Activated naive CD4-positive, alpha-beta T cell treated with anti-CD3 and anti-CD28 coated beads for 36 hours (primary cell): ENCODE data around the gene FOCAD. TPM values are rescaled to one million over a fixed set of nuclear protein-coding genes. Genes with fewer than 3 reads are reported as not detected.

Experiments used
- CTCF ChIA-PET: fragments of 350-600 bp; sonication (Branson Sonifier 250); formaldehyde crosslinking; loops from one replicate; lab custom pipeline; 2021; ENCODE audit warnings: antibody characterized with exemption; lab: Charles Lee
- DNase-seq: peaks from one replicate; pipeline ENCODE4 v3.0.0-alpha.2; 2020
- H3K27ac Mint-ChIP-seq: one replicate; pipeline ENCODE4 v1.8.0; 2021; ENCODE audit warnings: mild to moderate bottlenecking, mixed read lengths
- H3K27me3 Mint-ChIP-seq: one replicate; pipeline ENCODE4 v1.8.0; 2021; ENCODE audit warnings: low read depth, mixed read lengths
- H3K36me3 Mint-ChIP-seq: one replicate; pipeline ENCODE4 v1.8.0; 2021; ENCODE audit warnings: low read depth, mixed read lengths
- H3K4me1 Mint-ChIP-seq: one replicate; pipeline ENCODE4 v1.8.0; 2021; ENCODE audit warnings: low read depth, mixed read lengths
- H3K4me3 Mint-ChIP-seq: one replicate; pipeline ENCODE4 v1.8.0; 2021; ENCODE audit warnings: mild to moderate bottlenecking, moderate library complexity, mixed read lengths
- H3K9me3 Mint-ChIP-seq: one replicate; pipeline ENCODE4 v1.8.0; 2021; ENCODE audit warnings: mixed read lengths
- intact Hi-C: fragments of 100-400 bp; cut with micrococcal nuclease; formaldehyde crosslinking; loops from one replicate; pipeline ENCODE4 v1.15.1; 2023
- total RNA-seq, 2 experiments: library from RNA; stranded (reverse); gene quantifications; one replicate each; pipeline ENCODE4 v1.2.3, GENCODE V29; 2021

The FOCAD gene
- total RNA-seq, 2 experiments from 2014 or later, result 31.7 to 32.2 TPM

DNA sequence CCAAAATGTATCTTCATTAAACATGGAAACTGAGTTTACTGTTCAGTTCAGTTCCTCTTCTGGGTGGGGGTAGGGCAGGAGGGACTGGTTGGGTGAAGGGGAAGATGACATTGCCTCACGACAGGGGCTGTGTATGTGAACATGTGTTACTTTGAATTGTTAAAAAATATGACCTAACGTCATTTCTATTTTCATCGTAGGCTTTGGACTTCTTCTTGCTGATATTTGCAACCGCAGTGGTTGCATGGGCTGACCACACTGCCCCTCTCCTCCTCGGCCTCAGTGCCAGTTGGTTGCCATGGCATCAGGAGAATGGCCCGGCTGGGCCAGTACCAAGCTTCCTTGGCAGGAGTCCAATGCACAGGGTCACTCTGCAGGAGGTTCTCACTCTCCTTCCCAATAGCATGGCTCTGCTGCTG is 305.9 kb downstream of the FOCAD start:
- H3K27me3 Mint-ChIP-seq, result no peaks in the 10 kb centered on the region
- CTCF ChIA-PET, result no interaction called here
- H3K36me3 Mint-ChIP-seq, result peaks cover 49% of the 10 kb centered on the region
- DNase-seq, result no peak
- H3K4me3 Mint-ChIP-seq, result no peak overlapping the region
- no peaks in the 10 kb centered on the region for H3K4me1 Mint-ChIP-seq
- intact Hi-C loops, result no loop called here
- H3K9me3 Mint-ChIP-seq, result no peaks in the 10 kb centered on the region
- no peak overlapping the region for H3K27ac Mint-ChIP-seq

DNA sequence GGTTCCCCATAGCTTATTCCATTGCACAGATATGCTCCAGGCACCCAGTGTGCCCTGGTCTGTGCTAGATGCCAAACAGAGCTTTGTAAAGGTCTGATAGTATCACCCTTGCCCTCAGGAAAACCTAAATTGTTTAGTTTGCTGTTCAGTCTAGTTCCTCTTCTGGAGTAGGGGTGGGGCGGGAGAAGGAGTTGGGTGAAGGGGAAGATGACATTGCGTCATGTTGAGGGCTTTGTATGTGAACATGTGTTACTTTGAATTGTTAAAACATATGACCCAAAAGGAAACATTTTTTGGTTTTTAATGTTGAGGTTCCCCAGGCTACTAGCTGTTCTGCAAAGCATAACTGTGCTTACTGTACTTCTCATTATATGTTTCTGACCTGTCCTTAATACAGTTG is 306.8 kb downstream of the FOCAD start:
- Mint-ChIP-seq H3K36me3 (peaks cover 57% of the 10 kb centered on the region), H3K4me1 (peaks cover 9% of the 10 kb centered on the region), H3K27ac (no peak overlapping the region), H3K9me3 (no peaks in the 10 kb centered on the region), H3K4me3 (no peak overlapping the region), H3K27me3 (no peaks in the 10 kb centered on the region)
- DNase-seq, result no peak
- CTCF ChIA-PET, result interaction anchor here (1.0 kb wide), 1 partner anchor 120 kb away, joined by 3 read pairs; no protein-coding TSS in a partner anchor
- intact Hi-C loops, result no loop called here

DNA sequence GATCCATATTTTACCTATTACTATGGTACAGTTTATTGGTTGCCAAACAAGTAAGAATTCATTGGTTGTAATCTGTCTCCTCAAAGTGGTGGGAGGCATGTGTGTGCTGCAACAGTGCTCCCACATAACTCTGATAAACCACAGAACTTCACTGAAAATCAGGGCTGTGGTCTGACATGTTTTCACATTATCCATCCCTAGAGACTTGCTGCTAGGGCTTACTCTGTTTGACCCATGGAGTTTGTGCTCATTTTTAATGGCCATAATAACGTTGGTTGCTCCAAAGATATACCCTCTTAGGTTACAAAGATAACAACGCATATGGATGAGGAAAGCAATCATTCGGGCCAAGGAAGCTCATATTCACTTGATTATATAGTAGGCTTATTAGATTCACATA is 310.4 kb downstream of the FOCAD start:
- Mint-ChIP-seq H3K9me3 (no peaks in the 10 kb centered on the region), H3K4me1 (peaks cover 30% of the 10 kb centered on the region), H3K27ac (no peak overlapping the region), H3K36me3 (peaks cover 55% of the 10 kb centered on the region), H3K4me3 (no peak overlapping the region), H3K27me3 (no peaks in the 10 kb centered on the region)
- DNase-seq, result no peak
- intact Hi-C loops, result no loop called here
- CTCF ChIA-PET, result interaction anchor here (0.9 kb wide), 1 partner anchor 370 kb away, joined by 3 read pairs; no protein-coding TSS in a partner anchor

DNA sequence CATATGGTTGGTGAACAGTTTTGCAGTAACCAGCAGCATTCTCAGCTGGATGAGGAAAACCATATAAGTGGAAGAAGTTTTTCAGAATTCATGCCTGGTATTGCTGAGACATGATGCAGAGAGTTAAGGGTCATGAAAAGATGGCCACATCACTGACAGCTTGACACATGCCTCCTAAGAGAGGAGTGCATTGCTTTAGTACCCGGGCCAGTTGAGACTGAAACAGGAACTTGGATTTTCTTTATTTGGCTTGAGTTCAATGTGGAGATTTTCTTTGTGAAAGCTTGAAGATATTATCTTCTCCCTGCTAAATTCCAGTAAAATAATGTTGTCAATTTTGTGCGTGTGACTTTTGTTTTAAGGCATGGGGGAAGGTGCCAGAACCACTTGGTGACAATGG is 311.6 kb downstream of the FOCAD start:
- no peak overlapping the region for H3K27ac Mint-ChIP-seq

DNA sequence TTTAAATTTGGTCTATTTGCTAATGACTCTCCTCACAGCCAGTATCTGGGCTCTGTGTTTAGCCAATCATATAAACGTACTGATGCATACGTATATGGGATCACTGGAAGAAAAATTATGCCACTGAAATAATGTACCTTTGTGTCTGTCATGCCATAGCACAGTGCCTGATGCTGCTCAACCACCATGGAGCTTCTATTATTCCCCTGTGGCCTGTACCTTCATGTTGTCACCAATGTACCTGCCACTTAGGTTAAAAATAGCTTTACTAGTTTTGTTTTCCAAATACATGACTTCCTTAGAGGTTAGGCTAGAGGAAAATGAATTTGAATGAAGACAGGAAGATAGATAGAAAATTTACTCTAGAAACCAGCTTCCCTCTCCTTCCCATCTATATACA is 312.8 kb downstream of the FOCAD start:
- Mint-ChIP-seq H3K4me3 (no peak overlapping the region), H3K27ac (peak overlapping the region; percentile 32), H3K4me1 (peaks cover 42% of the 10 kb centered on the region), H3K9me3 (peaks cover 9% of the 10 kb centered on the region), H3K36me3 (peaks cover 51% of the 10 kb centered on the region), H3K27me3 (no peaks in the 10 kb centered on the region)
- DNase-seq, result no peak
- intact Hi-C loops, result loop anchor here (1.0 kb wide), 1 partner anchor 34 kb away; the partner anchor contains the start of gene HACD4
- CTCF ChIA-PET, result interaction anchor here (1.1 kb wide), 1 partner anchor 11 kb away, joined by 3 read pairs; no protein-coding TSS in a partner anchor

More for the DNA sequence above, 311.6 kb downstream of the FOCAD start:
- Mint-ChIP-seq H3K4me1 (peaks cover 32% of the 10 kb centered on the region), H3K4me3 (no peak overlapping the region), H3K9me3 (peaks cover 3% of the 10 kb centered on the region), H3K27me3 (no peaks in the 10 kb centered on the region), H3K36me3 (peaks cover 51% of the 10 kb centered on the region)
- no peak for DNase-seq
- intact Hi-C loops, result no loop called here
- CTCF ChIA-PET, result no interaction called here

DNA sequence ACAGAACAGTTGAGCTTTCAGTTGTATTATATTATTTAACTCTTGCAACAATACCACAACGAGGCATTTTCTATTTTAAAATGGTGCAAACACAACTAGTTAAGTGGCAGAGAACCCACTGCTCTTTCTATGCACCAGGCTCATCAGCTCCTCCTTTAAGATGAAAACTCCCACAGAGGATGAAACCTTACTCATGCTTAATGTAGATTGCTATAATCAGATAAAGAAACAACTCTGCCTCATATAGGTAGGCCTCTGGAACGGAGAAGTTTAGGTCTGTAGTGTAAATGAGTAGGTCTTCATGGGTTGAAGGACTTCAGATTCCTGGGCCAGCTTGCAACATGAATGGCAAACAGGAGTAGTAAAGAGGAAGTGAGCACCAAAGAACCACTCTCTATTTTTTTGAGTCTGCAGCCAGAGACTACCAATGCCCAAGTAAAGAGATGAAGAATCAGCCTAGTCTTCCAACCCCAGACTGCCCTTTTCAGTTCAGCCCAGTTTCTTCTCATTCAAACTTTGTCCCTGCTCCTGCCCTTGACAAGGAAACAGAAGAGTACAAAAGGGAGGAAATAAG is 313.5 kb downstream of the FOCAD start:
- DNase-seq, result no peak
- no peak overlapping the region for H3K4me3 Mint-ChIP-seq

DNA sequence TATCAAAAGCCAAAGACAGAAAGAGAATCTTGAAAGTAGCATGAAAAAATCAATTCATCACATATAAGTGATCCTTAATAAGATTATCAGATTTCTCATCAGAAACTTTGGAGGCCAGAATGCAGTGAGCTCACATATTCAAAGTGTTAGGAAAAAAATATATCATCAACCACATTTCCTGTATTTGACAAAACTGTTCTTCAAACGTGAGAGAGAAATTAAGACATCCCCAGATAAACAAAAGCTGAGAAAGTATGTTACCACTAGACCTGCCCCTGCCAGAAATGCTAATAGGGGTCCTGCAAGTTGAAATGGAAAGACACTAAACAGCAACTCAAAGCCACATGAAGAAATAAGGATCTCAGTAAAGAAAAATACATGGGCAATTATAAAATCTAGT is 317.5 kb downstream of the FOCAD start:
- Mint-ChIP-seq H3K27me3 (no peaks in the 10 kb centered on the region), H3K36me3 (peaks cover 44% of the 10 kb centered on the region), H3K27ac (peak overlapping the region; percentile 39), H3K4me3 (no peak overlapping the region), H3K4me1 (peaks cover 33% of the 10 kb centered on the region), H3K9me3 (peaks cover 11% of the 10 kb centered on the region)
- CTCF ChIA-PET, result no interaction called here
- intact Hi-C loops, result loop anchor here (1.0 kb wide), 1 partner anchor 30 kb away; the partner anchor contains the start of gene HACD4
- no peak for DNase-seq

More for the DNA sequence above, 313.5 kb downstream of the FOCAD start:
- Mint-ChIP-seq H3K27ac (peak overlapping the region; percentile 32), H3K4me1 (peaks cover 49% of the 10 kb centered on the region), H3K9me3 (peaks cover 11% of the 10 kb centered on the region), H3K36me3 (peaks cover 49% of the 10 kb centered on the region), H3K27me3 (no peaks in the 10 kb centered on the region)
- intact Hi-C loops, result loop anchor here (1.0 kb wide), 1 partner anchor 34 kb away; the partner anchor contains the start of gene HACD4
- CTCF ChIA-PET, result interaction anchor here (1.1 kb wide), 1 partner anchor 10 kb away, joined by 3 read pairs; no protein-coding TSS in a partner anchor

DNA sequence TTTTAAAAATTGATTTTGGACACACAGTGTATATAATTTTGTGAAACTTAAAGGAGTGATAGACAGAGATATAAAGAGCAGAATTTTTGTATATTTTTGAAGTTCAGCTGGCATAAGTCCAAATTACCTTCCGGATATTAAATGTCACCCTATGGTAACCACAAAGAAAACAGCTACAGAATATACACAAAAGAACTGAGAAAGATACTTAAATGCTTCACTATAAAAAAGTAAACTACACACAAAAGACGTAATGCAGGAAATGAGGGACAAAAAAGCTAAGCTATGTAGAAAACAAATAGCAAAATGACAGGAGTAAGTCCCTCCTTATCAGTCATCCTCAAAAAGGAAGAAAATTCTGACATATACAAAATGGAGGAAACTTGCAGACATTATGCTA is 318.0 kb downstream of the FOCAD start:
- Mint-ChIP-seq H3K4me3 (no peak overlapping the region), H3K27ac (peak overlapping the region; percentile 37), H3K4me1 (peaks cover 28% of the 10 kb centered on the region), H3K36me3 (peaks cover 43% of the 10 kb centered on the region), H3K27me3 (no peaks in the 10 kb centered on the region), H3K9me3 (peaks cover 11% of the 10 kb centered on the region)
- intact Hi-C loops, result no loop called here
- no peak for DNase-seq
- CTCF ChIA-PET, result interaction anchor here (0.6 kb wide), 1 partner anchor 137 kb away, joined by 3 read pairs; no protein-coding TSS in a partner anchor

DNA sequence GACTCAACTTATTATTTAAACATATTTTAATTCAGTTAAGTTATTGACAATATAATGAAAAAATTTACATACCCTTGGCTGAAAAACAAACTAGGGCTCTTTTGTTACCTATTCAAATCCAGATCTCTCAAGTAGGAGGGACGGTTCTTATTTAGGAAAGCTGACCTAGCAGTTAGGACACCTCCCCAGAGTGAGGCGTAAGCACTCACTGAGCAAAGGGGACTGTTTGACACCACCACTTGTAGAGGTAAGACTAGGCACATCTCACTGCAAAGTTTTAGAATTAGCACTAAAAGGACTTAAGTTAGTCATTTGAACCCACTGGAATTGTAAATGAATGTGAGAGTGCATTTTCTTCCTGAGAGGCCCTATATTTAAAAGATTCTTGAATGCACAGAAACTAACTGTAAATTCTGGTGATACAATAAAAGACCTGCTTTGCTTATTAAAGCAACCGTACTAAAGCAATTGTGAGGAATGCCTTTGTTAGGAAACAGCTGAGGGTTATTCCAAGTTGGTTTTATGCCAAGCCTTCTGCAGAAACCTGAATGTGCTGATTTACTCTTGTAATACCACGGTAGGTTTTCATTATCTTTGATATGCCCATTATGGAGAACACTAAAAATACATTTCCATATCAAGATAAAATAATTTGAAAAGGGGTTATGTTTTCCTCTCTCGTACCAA is 331.2 kb downstream of the FOCAD start:
- no peak for DNase-seq
- H3K9me3 Mint-ChIP-seq, result no peaks in the 10 kb centered on the region
- no peak overlapping the region for H3K27ac Mint-ChIP-seq
- peaks cover 33% of the 10 kb centered on the region for H3K36me3 Mint-ChIP-seq
- CTCF ChIA-PET, result no interaction called here
- intact Hi-C loops, result no loop called here
- no peaks in the 10 kb centered on the region for H3K27me3 Mint-ChIP-seq
- H3K4me1 Mint-ChIP-seq, result no peaks in the 10 kb centered on the region
- no peak overlapping the region for H3K4me3 Mint-ChIP-seq

DNA sequence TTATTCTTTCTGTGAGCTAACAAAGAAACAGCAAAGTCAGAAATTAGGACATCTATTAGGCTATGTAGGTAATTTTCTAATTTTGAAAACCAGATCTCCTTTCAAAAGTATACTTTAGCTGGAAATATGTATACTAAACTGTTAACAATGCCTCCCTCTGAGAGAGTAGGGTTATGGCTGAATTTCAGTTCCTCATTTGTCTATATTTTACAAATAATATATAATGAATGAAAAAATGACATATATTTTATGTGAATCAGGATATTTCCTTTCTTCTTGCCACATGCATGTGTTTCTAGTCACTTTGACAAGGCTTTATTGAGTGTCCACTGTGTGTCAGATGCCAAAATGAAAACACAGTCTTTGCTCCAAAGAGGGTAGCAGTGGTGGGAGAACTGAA is 331.9 kb downstream of the FOCAD start:
- DNase-seq, result no peak
- CTCF ChIA-PET, result no interaction called here
- H3K27me3 Mint-ChIP-seq, result no peaks in the 10 kb centered on the region
- H3K4me1 Mint-ChIP-seq, result peaks cover 3% of the 10 kb centered on the region
- intact Hi-C loops, result no loop called here
- no peaks in the 10 kb centered on the region for H3K9me3 Mint-ChIP-seq
- peaks cover 28% of the 10 kb centered on the region for H3K36me3 Mint-ChIP-seq
- no peak overlapping the region for H3K4me3 Mint-ChIP-seq
- H3K27ac Mint-ChIP-seq, result no peak overlapping the region

DNA sequence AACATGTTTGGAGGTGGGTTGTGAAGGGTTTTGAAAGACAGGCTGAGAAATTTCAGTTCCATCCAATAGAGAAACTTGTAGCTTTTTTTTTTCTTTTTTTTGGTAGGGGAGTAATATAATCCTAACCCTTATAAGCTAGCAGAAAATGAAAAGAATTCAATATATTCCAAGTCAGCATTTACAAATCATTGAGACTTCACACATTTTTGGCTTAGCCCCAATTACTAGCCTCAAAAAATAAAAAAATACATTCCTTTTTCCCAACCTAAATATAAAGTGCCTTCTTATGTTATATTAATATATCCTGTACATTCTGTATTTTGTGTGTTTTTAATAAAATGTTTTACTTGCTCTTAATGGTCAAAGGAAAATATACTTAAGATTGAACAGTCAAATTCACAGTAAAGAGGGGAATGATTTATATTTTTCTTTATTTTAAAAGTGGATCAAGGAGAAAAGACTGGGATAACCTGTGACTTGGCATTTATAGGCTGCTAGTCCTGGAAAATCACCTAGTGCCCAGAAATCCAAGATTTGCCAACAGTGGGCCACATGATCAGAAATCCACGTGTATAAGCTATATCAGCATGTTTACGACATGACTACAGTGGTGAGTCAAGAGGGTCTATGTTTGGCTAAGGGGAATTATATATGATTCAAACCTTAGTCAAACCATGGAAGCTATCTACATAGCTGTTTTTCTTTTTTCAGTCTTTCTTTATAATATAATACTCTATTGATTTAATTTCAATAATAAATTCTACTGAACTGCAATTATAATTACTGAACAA is 332.8 kb downstream of the FOCAD start:
- peaks cover 28% of the 10 kb centered on the region for H3K36me3 Mint-ChIP-seq
- DNase-seq, result no peak
- no peaks in the 10 kb centered on the region for H3K27me3 Mint-ChIP-seq
- intact Hi-C loops, result no loop called here
- no peaks in the 10 kb centered on the region for H3K9me3 Mint-ChIP-seq
- no peak overlapping the region for H3K4me3 Mint-ChIP-seq
- peaks cover 5% of the 10 kb centered on the region for H3K4me1 Mint-ChIP-seq
- H3K27ac Mint-ChIP-seq, result no peak overlapping the region
- CTCF ChIA-PET, result interaction anchor here (1.3 kb wide), 1 partner anchor 11 kb away, joined by 3 read pairs; no protein-coding TSS in a partner anchor

DNA sequence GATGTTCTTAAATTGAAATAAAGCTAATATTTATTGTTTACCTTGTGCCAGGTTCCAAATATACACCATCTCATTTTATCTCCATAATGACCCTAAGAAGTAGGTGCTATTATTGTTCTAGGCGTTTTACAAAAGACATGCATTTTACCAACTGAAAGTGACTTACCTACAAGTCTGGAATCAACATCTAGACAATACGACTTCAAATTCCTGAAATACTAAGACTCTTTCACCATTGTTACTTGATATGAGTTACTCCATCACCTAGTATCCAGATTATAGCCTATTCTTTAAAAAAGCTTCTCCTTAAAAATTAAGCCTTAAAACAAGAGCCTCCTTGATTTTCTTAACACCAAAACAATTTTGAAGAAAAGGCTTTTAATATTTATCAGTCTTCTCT is 334.1 kb downstream of the FOCAD start:
- intact Hi-C loops, result no loop called here
- DNase-seq, result no peak
- Mint-ChIP-seq H3K4me3 (no peak overlapping the region), H3K27me3 (no peaks in the 10 kb centered on the region), H3K4me1 (peaks cover 5% of the 10 kb centered on the region), H3K27ac (no peak overlapping the region), H3K36me3 (peaks cover 31% of the 10 kb centered on the region), H3K9me3 (peaks cover 5% of the 10 kb centered on the region)
- CTCF ChIA-PET, result interaction anchor here (1.3 kb wide), 1 partner anchor 9 kb away, joined by 3 read pairs; no protein-coding TSS in a partner anchor
